DND-41 (cell line): ENCODE measurements around the gene PPP1CC.

ENCODE experiments used
- EZH2 ChIP-seq: IDR thresholded peaks from 3 replicates; pipeline ENCODE4 v1.6.1; 2012; ENCODE audit warnings: borderline replicate concordance, low read depth, mild to moderate bottlenecking, moderate library complexity, low read length, inconsistent platforms; ENCODE audit not compliant: severe bottlenecking
- TF ChIP-seq, protein P1 (sequence below): IDR thresholded peaks from 2 replicates; pipeline ENCODE4 v1.5.1; 2012; ENCODE audit warnings: borderline replicate concordance, low read length, moderate library complexity, mild to moderate bottlenecking; ENCODE audit not compliant: poor library complexity, severe bottlenecking; ENCODE audit errors: extremely low read depth

DNA sequence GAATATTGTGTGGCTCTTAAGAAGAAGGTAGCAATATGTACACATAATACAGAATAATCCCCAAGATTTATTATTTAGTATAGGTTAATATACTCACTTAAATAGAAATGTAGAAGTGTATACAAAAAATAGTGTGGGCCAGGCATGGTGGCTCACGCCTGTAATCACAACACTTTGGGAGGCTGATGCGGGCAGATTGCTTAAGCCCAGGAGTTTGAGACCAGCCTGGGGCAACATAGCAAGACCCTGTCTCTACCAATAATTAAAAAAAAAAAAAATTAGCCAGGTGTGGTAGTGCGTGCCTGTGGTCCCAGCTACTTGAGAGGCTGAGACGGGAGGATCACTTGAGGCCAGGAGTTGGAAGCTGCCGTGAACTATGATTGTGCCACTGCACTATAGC lies 38.5 kb downstream of the PPP1CC start:
- TF ChIP-seq, protein P1, sequence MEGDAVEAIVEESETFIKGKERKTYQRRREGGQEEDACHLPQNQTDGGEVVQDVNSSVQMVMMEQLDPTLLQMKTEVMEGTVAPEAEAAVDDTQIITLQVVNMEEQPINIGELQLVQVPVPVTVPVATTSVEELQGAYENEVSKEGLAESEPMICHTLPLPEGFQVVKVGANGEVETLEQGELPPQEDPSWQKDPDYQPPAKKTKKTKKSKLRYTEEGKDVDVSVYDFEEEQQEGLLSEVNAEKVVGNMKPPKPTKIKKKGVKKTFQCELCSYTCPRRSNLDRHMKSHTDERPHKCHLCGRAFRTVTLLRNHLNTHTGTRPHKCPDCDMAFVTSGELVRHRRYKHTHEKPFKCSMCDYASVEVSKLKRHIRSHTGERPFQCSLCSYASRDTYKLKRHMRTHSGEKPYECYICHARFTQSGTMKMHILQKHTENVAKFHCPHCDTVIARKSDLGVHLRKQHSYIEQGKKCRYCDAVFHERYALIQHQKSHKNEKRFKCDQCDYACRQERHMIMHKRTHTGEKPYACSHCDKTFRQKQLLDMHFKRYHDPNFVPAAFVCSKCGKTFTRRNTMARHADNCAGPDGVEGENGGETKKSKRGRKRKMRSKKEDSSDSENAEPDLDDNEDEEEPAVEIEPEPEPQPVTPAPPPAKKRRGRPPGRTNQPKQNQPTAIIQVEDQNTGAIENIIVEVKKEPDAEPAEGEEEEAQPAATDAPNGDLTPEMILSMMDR: no peak
- no peak for TF ChIP-seq EZH2
